Measurements from ENCODE around the gene ATP13A4.
A peak's percentile ranks its signal among the peaks of the same experiment; 100 is the strongest.

ATP13A4 gene
- 4.0 to 5.4 reads per million in 2 donors for total RNA-seq

- DNase-seq, result no peak
Observed at GRCh38 chr3:193554811-193555210, at the start of gene ATP13A4. Gene ATP13A4 (minus strand): TSS chr3:193554895. CDS start chr3:193554799, 96 bp downstream.

GRCh38 chr3:193599393-193599792, 44.7 kb upstream of the ATP13A4 start:
- no peak for DNase-seq

- DNase-seq, result no peak
Observed at GRCh38 chr3:193598202-193598601, 43.5 kb upstream of the ATP13A4 start.

GRCh38 chr3:193595939-193596487, 41.3 kb upstream of the ATP13A4 start:
- no peak for DNase-seq

GRCh38 chr3:193594946-193595689, 40.4 kb upstream of the ATP13A4 start:
- no peak for DNase-seq

DNA sequence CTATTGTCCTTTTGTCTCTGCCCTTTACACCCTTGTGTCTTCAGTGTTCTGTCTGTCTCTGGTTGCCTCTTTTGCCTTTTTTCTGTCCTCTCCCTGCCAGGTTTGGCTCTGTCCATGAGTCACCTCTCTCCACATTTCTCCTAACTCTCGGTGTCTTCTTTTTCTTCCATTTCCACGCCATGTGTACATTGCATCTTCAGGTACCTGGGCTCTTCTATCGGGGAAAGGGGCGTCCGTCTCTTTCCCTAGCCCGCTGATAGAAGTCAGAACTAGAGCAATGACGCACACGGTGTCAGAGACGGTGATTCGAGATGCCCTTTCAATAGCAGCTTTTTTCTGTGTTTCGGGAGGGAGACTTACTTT, 39.0 kb upstream of the ATP13A4 start:
- no peak for DNase-seq

DNA sequence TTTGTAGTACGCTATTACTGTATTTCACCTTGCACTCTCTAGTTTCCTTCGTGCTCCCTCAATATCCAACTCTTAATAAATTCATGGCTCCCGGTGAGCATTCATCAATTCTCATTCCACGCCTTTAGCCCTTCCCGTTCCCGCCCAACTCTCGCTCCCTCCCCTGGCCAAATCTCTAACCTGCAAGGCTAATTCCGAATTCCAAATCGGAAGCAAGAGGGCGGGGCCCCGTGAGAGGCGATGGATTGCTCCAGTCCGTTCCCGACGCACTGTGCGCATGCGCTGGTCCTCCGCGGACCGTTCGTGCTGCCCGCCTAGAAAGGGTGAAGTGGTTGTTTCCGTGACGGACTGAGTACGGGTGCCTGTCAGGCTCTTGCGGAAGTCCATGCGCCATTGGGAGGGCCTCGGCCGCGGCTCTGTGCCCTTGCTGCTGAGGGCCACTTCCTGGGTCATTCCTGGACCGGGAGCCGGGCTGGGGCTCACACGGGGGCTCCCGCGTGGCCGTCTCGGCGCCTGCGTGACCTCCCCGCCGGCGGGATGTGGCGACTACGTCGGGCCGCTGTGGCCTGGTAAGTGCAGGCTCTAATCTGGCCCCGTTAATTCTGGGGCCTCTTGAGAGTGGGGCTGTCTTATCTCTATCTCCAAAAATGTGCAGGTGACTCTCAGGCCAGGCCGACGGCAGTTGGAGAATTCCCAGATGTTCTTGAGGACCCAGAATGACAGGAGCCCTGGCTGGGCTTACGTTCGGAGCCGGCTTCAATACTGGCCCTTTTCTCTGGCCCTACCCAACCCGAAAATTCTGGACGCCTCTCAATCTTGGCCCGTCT, 38.4 kb upstream of the ATP13A4 start, which contains the start of gene OPA1:
Gene OPA1 (plus strand): TSS at position 368 of the 827 bp plus-strand sequence. CDS start 170 bp downstream, at position 538.
- peak; percentile 76 for DNase-seq

DNA sequence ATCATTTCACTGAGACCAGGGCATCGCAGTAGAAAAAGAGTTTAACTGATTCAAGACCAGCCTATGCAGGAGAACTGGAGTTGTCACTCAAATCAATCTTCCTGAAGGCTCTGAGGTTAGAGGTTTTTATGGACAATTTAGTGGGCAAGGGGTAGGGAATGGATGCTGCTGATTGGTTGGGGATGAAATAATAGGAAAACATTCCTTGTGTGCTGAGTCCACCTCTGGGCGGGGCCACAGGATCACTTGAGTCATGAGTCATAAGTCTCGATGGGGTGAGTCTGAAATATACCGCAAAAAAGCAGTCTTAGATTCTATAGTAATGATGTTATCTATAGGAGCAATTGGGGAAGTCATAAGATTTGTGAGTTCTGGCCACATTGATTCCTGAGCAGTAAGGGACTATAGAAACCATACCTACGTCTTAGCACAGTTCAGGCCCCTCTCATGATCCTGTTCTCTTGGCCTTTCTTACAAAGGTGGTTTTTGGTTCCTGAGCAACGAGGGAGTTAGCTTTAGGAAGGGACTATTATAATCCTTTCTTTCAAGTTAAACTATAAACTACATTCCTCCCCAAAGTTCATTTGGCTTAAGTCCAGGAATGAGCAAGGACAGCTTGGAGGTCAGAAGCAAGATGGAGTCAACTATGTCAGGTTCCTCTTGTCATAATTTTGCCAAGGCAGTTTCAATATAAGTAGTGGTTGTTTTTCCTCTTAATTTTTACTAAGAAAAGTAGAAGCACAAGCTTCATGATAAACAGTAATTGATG, 35.6 kb upstream of the ATP13A4 start:
- no peak for DNase-seq

DNA sequence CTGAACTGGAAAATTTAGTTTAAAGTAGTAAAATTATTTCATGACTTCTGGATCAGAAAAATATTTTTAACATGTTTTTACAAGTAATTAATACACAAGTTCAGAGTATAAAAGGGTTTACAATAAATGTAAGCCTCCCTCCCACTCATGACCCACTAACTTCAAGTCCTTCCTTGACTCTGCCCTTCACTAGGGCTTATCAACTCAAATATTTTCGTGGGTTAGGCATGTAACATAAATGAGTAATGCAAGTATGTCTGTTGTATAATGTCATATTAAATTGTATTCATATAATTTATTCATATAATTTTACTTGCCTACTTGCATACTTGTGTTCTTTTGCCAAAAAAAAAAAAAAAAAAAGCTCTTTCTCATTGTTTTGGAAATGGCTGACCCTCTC, 34.9 kb upstream of the ATP13A4 start:
- no peak for DNase-seq

DNA sequence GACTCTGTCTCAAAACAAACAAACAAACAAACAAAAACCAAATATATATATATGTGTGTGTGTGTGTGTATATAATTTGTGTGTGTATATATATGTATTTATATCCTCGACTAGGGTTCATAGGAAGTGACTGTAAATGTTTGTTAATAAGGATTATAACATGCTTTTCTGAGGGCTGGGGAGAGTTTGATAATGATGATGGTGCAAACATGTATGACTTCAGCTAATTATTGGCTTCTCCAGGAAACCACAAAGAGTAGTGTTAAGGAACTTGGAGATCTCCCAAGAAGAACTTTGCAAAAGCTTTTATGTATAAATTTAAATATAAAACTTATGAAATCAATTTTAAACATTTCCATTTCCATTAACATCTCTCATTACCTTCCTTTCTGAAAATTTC, 34.4 kb upstream of the ATP13A4 start:
- no peak for DNase-seq

GRCh38 chr3:193586526-193586925, 31.8 kb upstream of the ATP13A4 start:
- DNase-seq, result no peak

DNA sequence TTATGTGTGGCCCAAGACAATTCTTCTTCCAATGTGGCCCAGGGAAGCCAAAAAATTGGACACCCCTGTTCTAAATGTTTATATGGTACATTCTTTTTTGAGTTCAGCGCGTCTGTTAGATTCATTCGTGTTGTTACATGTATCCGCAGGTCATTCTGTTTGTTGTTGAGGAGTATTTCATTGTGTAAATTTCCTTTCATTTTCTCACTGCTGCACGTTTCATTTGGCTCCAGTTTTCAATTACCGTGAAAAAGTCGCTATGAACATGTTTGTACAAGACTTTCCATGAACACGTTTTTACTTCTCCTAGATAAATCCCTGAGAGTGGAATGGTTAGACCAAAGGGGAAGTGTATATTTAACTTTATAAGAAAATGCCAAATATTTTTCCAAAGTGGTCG, 30.8 kb upstream of the ATP13A4 start:
- no peak for DNase-seq

DNA sequence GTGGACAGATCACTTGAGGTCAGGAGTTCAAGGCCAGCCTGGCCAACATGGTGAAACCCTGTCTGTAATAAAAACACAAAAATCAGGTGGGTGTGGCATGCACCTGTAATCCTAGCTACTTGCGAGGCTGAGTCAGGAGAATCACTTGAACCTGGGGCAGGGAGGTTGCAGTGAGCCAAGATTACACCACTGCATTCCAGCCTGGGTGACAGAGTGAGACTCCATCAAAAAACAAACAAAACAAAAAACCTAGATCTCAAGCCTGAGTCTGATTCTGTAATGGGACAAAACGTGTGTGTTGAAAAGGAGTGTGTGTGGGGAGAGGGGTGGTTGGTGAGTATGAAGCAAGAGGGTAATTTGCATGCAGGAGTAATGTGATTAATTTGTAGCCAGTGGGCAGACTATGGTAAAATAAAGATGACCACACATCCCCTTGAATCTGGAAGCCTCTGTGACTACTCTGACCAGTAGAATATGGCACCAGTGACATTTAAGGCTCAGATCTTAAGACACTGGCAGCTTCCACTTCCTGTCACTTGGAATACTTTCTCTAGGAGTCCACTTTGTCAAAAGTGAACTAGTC, 19.9 kb upstream of the ATP13A4 start:
- DNase-seq, result no peak

GRCh38 chr3:193573403-193574191, 18.9 kb upstream of the ATP13A4 start:
- DNase-seq, result no peak

DNA sequence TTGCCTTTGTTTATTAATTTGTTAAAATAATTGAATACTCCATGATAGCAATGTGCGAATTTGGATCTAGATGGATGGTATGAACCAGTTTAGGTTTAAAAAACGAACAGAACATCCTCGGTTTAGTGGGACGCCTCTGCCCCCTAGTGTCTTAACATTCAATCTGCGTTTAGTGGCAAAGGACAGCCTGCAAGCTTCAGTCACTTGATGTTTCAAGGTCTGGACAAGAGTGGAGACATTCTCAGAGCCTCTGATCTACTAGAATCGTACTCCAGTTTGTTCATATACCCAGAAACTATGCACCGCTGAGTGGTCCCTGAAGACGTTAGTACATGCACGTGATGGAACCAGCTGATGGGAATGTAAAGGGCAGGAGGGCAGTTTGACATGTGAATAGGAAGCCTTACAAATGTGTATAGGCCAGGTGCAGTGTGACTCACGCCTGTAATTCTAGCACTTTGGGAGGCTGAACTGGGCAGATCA, 17.8 kb upstream of the ATP13A4 start:
- DNase-seq, result no peak

- DNase-seq, result no peak
Observed at GRCh38 chr3:193569119-193569518, 14.4 kb upstream of the ATP13A4 start.

- DNase-seq, result no peak
Observed at GRCh38 chr3:193564012-193564411, 9.3 kb upstream of the ATP13A4 start.

GRCh38 chr3:193563426-193563825, 8.7 kb upstream of the ATP13A4 start:
- DNase-seq, result no peak

DNA sequence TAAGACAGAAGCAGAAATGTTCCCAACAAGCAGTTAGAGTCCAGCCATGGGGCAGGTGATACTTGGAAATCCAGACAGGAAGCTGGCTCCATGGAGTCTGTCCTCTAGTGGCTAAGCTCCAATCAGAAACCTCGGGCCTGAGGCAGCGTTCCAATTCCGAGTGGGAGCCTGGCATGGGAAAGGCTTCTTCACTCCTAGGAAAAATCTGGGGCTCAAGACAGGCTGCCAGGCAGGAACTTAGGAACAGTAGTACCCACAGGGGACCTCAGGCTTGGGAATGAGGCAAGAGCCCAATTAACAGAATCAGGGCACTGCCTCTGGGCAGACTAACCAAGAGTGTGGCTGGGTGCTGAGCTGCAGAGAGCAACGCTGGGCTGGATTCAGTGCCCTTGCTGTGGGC, 6.2 kb upstream of the ATP13A4 start:
- no peak for DNase-seq

- DNase-seq, result no peak
Observed at GRCh38 chr3:193560091-193560490, 5.4 kb upstream of the ATP13A4 start.

DNA sequence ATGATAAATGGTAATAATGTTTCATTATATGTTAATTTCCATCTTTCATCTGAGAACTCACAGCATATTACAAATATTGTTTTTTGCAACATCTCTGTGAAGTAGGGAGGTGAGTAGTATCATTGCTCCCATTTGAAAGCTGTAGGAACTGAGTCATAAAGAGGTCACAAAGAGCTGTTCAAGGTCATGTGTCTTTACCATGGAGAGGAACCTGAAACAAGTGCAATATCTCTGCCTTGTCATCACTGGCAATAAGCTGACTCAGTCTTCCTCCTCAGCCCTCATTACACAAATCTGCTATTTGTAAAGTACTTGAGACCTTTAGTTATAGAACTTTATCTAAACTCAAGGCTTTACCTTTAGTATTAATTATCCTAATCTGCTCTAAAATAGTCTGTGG, 4.4 kb upstream of the ATP13A4 start:
- DNase-seq, result no peak

GRCh38 chr3:193556841-193557240, 2.1 kb upstream of the ATP13A4 start:
- DNase-seq, result no peak
